T-helper 1 cell (primary cell): ENCODE measurements around the gene LARP1B.
A peak's percentile ranks its signal among the peaks of the same experiment; 100 is the strongest.
"Not testable (repeated sequence)": the region's sequence is repeated elsewhere in the genome, so short reads cannot be mapped to it uniquely, and the experiment has no call there.

Experiments
- DNase-seq, 5 donors: peaks; one replicate each; pipeline ENCODE4 v3.0.0-alpha.2; 2012 to 2020
- total RNA-seq, 4 donors: gene quantifications; one replicate each; lab custom pipeline; 2026; lab: John Stamatoyannopoulos, UW

Gene LARP1B
- total RNA-seq: 26.2 to 35.1 (median 26.5) reads per million in 4 donors

DNA sequence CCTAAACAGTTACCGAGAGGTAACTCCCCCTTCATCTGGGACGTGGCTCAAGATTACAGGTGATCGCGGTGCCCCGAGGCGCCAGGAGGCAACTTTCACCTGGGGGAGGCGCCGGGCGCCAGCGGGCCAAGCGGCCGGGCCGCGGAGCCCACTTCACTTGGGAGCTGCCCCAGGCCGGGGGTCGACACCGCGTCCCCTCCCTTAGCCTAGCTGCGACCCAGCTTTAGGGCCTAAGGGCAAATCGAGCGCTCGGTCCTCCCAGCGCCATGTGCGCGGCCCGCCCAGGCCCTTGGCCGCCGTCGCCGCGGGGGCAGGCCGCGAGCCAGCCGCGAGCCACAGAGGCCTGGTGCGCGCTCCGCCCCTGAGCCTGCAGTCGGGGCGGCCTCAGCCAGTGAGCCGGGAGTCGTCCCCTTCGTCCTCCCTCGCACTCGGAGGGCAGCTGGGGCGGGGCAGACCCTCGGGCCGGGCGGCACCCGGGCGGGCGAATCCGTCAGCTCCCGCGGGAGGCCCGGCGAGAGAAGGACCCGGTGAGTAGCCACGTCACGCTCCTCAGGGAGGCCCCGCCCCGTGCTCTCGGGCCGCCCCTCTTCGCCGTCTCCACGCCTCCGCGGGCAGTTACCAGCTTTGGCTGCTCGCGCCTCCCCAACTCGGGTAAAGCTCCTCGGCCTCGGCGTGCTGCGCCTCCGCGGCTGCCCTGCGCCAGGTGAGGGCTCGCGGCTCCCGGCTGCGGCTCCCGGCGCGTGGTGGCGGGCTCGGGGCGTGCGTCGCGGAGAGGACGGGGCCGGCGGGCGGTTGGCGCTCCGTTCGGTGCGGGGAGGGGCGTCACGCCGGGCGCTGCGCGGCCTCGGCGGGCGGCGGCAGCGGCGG lies at the start of gene LARP1B:
Gene LARP1B (plus strand): TSS at position 614 of the 867 bp plus-strand sequence. CDS start 13,640 bp downstream, outside the sequence.
- DNase-seq: peak; percentile 83 to 94 (median 87)

DNA sequence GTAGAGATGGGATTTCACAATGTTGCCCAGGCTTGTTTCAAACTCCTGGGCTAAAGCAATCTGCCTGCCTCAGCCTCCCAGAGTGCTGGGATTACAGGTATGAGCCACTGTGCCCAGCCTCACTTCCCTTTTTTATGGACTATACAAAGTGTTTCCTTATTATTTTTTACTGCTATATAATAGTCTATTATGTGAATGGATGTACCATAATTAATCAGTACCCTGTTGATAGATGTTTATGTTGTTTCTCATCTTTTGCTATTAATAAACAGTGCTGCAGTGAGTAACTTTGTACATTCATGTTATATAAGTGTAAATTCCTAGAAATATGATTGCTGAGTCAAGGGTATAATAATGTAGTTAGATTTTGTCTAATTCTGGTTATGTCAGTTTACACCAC lies 35.8 kb upstream of the LARP1B start:
- no peak for DNase-seq

DNA sequence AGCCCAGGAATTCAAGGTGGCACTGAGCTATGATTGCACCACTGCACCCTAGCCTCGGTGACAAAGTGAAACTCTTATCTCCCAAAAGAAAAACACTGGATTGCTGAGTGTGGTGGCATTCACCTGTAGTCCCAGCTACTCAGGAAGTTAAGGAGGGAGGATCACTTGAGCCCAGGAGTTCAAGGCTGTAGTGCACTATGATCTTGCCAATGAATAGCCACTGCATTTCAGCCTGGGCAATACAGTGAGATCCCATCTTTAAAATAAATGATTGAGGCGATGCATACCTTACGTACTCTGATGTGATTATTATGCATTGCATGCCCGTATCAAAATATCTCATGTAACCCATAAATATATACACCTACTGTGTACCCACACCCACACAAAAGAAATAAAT lies 31.2 kb upstream of the LARP1B start:
- DNase-seq: no peak

DNA sequence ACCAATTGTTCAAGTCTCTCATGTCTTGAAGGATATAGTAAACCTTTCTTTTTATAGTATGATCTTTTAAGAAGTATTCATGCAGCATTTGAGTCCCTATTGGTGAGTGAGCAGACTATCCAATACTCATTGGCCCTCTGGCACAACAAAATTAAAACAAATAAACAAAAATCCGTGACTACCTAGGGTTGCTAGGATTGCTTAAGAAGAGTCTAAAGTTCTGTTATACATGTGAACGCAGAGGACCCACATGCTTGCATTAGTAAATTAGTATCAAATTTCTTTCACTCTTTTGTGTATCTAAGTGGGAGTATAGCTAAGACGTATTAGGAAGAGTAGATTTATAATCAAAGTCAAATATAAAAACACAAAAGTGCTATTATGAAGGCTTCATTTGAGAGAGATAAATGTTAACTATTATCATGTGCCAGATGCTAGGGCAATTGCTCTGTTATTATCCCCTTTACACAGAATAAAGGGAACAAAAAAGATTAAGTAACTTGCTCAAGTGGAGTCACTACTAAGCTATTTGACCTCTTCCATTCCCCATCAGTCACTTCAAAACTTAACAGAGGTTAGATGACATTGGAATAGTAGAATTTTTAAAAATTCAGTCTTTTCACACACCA lies 29.2 kb upstream of the LARP1B start:
- DNase-seq: no peak

DNA sequence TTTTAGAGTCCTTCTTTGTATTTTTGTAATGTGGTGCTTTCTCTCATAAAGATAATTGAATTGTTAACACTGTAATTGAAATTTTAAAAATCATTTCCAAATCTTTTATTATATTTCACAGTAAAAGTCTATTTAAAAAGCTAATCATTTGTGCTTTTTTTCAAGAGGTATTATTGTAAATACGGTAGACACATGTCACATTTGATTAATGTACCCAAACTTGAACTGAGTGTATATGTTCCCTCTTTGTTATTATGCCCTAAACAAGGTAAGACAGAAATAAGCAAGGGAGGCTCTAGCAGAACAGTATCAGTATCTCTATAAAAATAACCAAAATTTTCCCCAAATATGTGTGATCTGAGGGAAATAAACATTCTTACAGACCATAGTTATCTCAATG lies 21.5 kb upstream of the LARP1B start:
- DNase-seq: no peak

DNA sequence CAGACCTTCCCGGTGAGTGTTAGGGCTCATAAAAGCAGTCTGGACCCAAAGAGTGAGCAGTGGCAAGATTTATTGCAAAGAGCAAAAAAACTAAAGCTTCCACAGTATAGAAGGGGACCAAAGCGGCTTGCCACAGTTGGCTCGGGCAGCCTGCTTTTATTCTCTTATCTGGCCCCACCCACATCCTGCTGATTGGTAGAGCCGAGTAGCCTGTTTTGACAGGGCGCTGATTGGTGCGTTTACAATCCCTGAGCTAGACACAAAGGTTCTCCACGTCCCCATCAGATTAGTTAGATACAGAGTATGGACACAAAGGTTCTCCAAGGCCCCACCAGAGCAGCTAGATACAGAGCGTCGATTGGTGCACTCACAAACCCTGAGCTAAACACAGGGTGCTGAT lies 14.1 kb upstream of the LARP1B start:
- not testable (repeated sequence) for DNase-seq

DNA sequence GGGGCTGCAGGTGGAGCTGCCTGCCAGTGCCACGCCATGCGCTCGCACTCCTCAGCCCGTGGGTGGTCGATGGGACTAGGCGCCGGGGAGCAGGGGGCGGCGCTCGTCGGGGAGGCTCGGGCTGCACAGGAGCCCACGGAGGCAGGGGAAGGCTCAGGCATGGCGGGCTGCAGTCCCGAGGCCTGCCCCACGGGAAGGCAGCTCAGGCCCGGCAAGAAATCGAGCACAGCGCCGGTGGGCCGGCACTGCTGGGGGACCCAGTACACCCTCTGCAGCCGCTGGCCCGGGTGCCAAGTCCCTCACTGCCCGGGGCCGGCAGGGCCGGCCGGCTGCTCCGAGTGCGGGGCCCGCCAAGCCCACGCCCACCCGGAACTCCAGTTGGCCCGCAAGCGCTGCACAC lies 13.6 kb upstream of the LARP1B start:
- DNase-seq: not testable (repeated sequence)

DNA sequence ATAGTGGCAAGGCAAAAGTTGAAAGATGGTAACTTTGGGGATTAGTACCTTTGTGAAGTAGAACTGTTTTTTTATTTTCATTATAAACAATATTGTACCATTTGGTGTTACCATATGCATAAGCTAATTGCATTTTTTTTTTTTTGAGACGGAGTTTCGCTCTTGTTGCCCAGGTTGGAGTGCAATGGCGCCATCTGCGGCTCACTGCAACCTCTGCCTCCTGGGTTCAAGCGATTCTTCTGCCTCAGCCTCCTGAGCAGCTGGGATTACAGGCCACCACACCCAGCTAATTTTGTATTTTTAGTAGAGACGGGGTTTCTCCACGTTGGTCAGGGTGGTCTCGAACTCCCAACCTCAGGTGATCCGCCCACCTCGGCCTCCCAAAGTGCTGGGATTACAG lies 9.9 kb upstream of the LARP1B start:
- peak in 1 of 5 donors; percentile 10 for DNase-seq

DNA sequence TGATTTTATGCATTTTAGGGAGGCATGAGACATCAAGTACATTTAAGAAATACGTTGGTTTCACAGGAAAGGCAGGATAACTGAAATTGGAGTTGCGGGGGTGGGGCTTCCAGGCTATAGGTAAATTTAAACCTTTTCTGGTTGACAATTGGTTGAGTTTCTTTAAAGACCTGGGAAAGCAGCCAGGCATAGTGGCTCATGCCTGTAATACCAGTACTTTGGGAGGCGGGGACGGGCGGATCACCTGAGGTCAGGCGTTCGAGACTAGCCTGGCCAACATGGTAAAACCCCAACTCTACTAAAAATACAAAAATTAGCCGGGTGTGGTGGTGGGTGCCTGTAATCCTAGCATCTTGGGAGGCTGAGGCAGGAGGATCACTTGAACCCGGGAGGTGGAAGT lies 6.2 kb upstream of the LARP1B start:
- not testable (repeated sequence) for DNase-seq

DNA sequence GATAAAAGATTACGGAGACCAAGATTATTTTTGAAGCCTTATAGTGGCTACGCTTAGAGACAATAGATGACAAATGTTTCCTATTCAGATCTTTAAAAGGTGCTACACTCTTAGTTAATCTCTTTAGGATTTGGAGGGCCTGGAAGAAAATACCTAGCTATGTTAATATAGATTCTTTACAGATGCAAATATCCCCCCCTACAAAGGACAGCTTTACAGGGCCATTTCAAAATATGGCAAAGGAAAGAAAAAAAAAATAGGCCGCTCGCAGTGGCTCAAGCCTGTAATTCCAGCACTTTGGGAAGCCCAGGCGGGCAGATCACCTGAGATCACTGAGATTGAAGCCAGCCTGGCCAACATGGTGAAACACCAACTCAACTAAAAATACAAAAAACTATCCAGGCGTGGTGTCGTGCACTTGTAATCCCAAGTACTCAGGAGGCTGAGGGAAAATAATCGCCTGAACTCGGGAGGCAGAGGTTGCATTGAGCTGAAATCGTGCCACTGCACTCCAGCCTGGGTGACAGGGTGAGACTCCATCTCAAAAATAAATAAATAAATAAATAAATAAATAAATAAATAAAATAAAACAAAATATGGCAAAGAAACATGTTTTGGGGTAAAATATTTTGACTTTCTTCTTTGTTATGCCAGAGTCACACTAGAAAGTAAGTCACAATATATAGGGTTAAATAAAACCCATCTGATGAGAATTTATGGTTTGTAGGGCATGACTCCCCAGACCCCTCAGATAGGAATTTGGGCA lies 5.5 kb upstream of the LARP1B start:
- DNase-seq: not testable (repeated sequence)

DNA sequence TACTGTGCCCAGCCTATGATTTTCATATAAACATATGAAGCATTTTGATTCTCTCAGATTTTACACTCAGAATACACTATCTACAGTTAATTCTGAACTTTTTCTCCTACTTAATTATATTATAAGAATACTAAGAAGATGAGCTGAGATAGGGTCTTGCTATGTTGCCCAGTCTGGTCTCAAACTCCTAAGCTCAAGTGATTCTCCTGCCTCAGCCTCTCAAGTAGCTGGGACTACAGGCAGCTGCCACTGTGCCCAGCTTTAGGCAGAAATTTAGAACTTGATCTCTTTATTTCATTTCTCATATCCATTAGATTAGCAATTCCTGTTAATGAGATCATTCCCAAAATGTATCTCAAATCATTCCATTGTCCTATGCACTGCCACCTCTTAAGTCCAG lies 4.7 kb upstream of the LARP1B start:
- no peak for DNase-seq

DNA sequence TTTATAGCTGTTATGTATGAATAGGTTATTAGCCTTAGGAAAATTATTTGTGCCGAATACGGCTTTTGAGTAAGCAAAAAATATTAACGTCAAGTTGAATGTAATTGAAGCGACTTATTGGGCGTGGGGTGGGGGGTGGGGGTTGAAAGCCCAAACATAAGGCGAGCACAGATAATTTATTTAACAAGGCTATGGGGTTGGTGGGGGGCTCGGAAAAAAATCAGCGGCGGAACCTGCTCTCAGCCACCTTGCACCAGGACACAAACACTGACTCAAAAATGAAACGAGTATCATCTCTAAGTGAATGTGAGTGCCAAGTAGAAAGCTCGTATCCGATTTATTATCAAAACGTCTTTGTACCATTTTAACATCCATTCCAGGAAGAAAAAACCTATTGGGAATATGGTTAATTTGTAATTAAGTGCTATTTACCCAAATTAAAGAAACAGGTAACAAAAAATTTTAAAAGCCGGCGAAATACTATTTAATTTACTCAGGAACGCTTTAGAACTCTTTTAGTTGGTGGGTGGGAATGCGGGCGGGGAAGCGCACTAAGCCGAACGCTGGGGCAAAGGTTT lies 902 bp upstream of the LARP1B start:
- DNase-seq: no peak

DNA sequence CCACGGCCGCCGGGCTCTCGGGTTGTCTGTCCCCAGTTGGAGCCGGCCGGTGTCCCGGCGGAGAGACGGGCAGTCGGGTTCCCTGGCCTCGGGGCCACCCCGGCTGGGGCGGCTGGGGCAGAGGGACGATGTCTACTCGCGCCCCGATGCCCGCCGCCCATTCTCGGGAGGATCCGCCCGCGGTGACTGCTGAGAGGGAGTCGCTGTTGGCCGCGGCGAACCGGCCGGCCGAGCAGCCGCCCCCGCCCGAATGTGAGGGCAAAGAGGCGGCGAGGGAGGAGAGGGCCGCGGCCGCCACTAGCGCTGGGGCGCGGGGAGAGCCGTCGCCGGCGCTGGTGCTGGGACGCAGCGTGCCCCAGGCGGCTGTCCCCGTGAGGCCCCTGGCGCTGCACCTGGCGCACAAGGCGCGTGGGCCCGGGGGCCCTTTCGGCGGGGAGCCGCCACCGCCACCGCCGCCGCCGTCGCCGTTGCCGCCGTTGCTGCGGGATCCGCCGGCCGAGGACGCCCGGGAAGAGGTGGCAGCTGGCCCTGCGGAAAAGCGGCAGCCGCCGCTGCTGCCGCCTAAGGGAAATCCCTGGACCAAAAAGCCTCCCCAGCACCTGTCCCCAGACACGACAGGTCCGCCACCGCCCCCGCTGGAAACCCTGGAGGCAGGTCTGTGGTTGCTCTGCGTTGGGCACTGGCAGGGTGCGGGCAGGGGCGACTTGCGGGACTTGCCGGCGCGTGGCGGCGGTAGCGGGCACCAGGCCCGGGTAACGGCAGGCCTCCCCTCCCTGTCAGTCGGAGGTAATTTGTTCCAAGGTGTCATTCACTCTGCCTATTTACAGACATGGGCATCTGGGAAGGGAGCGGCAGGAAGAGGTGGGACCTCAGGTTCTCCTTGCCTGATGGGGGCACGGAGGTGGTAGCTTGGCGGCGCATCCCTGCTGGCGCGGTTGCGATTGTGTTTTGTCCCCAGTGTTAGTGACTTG lies 739 bp downstream of the LARP1B start:
- DNase-seq: peak; percentile 46 to 56 (median 52)

DNA sequence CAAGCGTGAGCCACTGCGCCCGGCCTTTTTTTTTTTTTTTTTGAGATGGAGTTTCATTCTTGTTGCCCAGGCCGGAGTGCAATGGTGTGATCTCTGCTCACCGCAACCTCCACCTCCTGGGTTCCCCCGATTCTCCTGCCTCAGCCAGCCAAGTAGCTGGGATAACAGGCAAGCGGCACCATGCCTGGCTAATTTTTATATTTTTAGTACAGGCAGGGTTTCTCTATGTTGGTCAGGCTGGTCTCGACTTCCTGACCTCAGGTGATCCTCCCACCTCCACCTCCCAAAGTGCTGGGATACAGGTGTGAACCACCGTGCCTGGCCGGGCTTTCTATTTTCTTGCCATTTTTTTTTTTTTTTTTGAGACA lies 5.3 kb downstream of the LARP1B start:
- not testable (repeated sequence) for DNase-seq

DNA sequence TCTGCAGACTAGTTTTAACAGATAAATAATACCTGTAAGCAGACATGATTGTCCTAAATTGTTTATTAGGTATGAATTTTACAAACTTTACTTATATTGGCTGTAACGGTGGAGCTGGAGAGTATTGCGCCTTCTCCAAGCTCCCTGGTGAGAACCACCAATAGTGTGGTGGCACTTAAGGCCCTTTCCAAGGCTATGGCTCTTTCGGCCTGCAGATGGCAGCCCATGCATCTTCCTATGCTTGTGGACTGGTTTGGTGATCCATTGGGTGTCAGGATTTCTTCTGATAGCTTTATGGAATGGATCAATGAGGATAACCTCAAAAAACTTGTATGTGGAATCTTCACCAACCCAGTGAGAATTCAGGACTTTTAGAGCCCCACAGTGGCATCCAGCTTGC lies 7.8 kb downstream of the LARP1B start:
- peak in 1 of 5 donors; percentile 23 for DNase-seq

DNA sequence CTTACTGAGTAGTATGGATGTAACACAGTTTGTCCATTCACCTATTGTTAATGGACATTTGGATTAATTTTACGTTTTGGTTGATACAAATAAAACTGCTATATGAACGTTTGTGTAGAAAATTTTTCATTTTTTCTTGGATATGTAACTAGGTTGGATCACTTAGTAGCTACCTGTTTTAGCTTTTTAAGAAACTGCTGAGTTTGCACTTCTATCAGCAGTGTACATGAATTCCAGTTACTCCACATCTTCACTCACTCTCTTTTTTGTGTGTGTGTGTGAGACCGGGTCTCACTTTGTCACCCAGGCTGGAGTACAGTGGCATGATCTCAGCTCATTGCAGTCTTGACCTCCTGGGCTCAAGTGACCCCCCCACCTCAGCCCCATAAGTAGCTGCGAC lies 15.4 kb downstream of the LARP1B start:
- no peak for DNase-seq

DNA sequence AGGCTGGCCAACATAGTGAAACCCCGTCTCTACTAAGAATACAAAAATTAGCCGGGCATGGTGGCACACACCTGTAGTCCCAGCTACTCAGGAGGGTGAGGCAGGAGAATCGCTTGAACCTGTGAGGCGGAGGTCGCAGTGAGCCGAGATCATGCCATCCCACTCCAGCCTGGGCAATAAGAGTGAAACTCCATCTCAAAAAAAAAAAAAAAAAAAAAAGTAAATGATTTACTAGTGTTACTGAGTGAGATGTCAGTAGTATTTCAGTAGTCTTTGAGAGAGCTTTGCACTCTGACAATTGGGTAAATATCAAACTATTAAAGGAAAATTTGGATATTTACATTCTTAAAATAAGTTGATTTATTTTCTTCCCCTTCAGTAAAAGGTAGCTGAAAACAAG lies 34.2 kb downstream of the LARP1B start:
- DNase-seq: not testable (repeated sequence)

DNA sequence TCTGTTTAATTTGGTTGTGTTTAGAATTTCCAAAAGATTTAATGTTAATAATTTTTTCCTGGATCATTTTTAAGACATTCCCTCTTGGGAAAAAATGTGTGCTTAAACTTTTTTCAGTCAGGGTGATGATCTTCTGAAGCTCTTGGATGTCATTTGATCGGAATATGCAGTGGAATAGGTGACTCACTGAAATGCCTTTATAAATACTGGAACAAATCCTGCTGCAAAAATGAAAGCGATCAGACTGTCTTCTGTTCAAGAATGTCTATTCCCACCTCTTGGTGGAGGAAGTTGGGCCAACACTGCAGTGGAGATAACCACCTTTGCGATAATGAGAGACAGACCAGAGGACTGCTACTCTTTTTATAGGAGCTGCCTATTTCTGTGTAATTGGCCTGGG lies 46.7 kb downstream of the LARP1B start:
- no peak for DNase-seq

DNA sequence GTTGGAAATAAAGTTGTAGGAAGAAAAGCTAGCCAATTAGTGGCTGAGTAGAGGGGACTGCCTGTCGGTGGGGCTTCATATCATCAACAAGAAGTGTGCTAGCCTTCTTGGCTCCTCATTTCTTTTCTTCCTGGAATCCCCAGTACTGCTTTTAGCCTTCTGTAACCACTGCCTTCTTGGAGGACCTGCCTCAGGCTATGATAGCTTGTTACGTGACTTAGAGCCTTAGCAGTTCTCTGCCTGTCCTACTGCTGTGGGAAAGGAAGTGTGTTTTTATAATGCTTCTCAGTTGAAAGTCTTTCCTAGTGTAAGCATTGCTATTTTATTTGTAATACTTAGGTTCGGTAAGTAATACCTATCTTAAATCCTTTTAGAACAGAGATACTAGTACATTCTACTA lies 61.9 kb downstream of the LARP1B start:
- no peak for DNase-seq

DNA sequence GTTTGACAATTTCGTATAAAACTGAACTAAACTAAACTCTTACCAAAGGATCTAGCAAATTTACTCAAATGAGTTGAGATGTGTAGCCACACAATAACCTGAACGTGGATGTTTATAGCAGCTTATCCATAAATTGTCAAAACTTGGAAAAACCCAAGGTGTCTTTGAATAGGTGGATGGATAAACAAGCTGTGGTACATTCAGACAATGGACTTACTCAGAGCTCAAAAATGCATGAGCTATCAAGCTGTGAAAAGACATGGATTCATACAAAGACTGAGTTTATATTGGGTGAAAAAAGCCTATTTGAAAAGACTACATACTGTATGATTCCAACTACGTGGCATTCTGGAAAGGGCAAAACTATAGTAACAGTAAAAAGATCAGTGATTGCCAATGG lies 69.5 kb downstream of the LARP1B start:
- no peak for DNase-seq

DNA sequence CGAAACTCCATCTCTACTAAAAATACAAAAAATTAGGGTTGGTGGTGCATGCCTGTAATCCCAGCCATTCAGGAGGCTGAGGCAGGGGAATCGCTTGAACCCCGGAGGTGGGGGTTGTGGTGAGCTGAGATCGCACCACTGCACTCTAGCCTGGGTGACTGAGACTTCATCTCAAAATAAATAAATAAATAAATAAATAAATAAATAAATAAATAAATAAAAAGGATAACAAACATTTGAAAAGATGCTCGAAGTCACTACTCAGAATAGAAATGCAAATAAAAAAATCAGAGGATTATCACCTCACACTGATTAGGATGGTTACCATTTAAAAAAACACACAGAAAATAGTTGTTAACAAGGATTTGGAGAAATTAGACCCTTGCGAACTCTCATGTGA lies 73.8 kb downstream of the LARP1B start:
- DNase-seq: no peak

DNA sequence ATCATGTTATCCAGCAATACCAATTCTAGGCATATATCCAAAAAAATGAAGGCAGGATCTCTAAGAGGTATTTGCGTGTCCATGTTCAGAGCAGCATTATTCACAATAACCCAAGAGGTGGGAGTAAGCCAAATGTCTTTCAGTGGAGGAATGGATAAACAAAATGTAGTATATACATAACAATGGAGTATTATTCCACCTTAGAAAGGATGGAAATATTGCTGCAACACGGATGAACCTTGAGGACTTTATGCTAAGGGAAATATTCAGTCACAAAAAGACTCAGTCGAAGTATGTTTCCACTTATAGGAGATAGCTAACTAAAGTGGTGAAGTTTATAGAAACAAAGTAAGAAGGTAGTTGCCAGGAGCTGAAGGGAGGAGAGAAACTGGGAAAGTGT lies 74.3 kb downstream of the LARP1B start:
- DNase-seq: no peak
